LNCaP clone FGC (cell line): Measurements from ENCODE around the gene SUV39H1.

Source experiments
- DNase-seq: peaks from one replicate; pipeline ENCODE4 v3.0.0-alpha.2; 2011; ENCODE audit warnings: low read depth
- H3K4me3 ChIP-seq: 2 replicates; pipeline ENCODE4 v1.5.1; 2011; ENCODE audit warnings: mild to moderate bottlenecking, low read depth, low read length, control low read depth
- TF ChIP-seq, protein P1 (sequence below): IDR thresholded peaks from 2 replicates; pipeline ENCODE4 v1.5.1; 2012; ENCODE audit warnings: mild to moderate bottlenecking; ENCODE audit not compliant: control insufficient read depth, insufficient read depth; ENCODE audit errors: extremely low read depth

SUV39H1 gene

DNA sequence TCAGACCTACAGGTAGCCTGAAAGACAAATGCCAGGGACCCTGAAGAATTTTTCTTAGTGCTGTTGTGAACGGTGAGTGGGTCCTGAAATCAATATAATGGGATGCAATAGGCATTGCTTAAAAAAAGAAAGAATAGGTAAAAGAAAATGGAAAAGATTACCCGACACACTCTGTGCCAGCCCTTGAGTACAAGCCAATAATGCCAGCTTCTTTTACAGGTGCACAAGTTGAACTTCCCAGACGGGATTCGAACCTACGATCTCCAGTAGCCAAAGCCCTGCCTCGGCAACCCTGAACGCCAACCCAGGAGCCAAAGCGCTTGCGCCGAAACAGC is 40.3 kb downstream of the SUV39H1 start:
- H3K4me3 ChIP-seq, result peak overlapping the region; percentile 66
- DNase-seq, result no peak
- TF ChIP-seq, protein P1, sequence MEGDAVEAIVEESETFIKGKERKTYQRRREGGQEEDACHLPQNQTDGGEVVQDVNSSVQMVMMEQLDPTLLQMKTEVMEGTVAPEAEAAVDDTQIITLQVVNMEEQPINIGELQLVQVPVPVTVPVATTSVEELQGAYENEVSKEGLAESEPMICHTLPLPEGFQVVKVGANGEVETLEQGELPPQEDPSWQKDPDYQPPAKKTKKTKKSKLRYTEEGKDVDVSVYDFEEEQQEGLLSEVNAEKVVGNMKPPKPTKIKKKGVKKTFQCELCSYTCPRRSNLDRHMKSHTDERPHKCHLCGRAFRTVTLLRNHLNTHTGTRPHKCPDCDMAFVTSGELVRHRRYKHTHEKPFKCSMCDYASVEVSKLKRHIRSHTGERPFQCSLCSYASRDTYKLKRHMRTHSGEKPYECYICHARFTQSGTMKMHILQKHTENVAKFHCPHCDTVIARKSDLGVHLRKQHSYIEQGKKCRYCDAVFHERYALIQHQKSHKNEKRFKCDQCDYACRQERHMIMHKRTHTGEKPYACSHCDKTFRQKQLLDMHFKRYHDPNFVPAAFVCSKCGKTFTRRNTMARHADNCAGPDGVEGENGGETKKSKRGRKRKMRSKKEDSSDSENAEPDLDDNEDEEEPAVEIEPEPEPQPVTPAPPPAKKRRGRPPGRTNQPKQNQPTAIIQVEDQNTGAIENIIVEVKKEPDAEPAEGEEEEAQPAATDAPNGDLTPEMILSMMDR, result no peak

DNA sequence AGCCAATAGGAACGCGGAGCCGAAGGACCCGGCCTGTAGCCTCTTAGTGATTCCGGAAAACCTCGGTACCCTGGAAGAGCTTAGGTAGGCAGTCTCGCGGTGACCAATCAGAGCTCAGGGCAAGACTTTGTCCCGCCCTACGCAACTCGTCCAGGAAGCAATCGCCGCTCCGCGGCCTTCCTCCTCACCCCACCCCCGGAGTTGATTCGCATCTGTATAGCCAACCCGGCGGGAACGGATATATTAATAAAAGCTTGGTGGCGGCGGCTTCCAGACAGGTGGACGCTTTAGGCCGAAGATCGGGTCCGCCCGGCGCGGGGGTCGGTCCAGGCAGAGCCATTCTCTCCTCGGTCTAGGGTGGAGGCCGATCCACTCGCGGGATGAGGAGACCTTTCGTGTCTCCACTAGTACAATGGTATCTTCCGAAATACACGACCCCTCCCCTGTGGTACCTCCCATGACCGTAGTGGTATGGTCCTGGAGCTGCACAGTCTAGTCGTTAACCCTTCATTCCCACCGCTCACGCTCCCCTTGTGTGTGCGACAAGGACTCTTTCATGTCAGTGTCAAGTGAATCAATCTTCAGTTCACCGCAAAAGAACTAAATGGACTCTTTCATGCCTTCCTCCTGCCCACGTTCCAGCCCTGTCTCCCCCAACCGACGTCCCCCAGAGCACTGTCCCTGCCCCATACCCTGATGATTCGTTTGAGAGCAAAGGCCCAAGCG is 40.8 kb downstream of the SUV39H1 start:
- TF ChIP-seq, protein P1, result no peak
- peak overlapping the region; percentile 66 for H3K4me3 ChIP-seq
- DNase-seq, result peak; percentile 97

DNA sequence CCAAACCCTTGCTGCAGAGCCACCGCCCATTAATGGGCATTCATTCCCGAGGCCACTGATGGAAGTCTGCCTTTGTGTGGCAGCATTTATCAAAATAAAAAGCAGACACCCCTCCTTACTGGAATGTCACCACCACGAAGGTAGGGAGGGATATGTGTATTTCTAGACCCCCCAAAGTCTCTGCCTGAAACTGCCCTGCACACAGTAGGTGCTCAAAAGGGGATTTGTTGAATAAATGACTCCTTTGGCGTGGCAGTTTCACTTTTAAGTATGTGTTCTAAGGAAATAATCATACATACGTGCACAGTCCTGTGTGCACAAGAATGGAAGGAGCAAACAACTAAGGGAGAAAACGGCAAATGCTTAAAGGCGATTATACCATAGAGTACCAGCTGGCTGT is 41.4 kb downstream of the SUV39H1 start:
- H3K4me3 ChIP-seq, result peak overlapping the region; percentile 66
- no peak for DNase-seq
- TF ChIP-seq, protein P1, result no peak

- DNase-seq, result no peak
- H3K4me3 ChIP-seq, result no peak overlapping the region
- TF ChIP-seq, protein P1, result no peak
Observed at GRCh38 chrX:48741834-48742233, 45.3 kb downstream of the SUV39H1 start.

DNA sequence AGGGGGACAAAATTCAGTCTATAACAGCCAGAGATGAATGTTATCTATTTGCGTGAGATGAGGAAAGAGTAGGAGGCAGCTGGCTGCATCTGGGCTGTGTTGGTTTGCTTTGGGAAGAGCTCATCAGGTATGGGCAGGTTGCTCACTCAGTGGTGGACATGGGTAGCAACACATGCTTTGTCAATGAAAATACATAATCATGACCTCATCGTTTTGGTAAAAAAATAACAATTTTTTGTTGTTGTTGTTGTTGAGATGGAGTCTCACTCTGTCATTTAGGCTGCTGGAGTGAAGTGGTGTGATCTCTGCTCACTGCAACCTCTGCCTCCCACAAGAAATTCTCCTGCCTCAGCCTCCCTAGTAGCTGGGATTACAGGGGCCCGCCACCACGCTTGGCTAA is 48.7 kb downstream of the SUV39H1 start:
- DNase-seq, result no peak
- no peak overlapping the region for H3K4me3 ChIP-seq
- TF ChIP-seq, protein P1, result no peak

DNA sequence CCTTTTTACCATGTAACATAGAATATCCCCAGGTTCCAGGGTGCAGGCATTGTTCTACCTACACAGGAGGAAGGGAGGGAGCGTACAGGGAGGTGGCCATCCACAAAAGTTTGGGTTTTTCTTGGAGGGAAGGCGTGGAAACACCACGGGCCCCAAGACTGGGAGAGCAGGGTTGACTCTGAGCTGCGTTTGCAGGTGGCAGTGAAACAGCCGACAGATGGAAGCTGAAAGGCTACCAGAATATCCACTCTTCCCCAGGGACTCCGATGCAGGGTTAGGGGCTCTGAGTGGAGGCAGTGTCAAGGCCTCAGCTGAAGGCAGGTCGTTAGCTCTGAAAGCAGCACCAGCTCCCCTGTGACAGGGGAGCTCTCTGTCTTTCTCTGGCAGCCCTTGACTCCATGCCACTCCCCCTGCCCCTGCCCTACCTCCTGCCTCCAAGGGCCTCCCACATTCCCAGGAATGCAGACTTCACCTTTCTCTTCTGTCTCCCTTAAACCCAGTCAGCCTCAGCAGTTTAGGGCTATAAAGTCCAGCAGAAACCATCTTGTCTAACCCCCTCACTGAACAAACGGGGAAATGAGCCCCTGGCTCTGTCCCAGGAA is 51.0 kb downstream of the SUV39H1 start:
- no peak for DNase-seq
- TF ChIP-seq, protein P1, result no peak
- no peak overlapping the region for H3K4me3 ChIP-seq

DNA sequence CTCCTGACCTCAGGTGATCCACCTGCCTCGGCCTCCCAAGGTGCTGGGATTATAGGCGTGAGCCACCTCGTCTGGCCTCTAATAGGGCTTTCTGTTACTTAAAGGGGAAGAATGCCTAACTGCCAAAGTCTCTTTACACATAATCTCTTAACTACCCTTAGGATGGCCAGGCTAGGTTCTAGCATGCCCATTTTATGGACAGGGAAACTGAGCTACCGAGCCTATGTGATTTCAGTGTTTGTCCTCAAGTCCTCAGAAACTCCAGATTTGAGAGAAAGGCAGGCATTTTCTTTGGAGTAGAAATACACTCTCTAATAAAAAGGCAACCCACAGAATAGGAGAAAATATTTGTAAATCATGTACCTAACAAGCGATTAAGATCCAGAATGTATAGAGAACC is 52.6 kb downstream of the SUV39H1 start:
- TF ChIP-seq, protein P1, result no peak
- DNase-seq, result no peak
- no peak overlapping the region for H3K4me3 ChIP-seq
